NT2/D1 (cell line): Measurements from ENCODE around the gene SMOC2.

Experiments used
- SUZ12 ChIP-seq: IDR thresholded peaks from 2 replicates; pipeline ENCODE4 v1.6.1; 2011; ENCODE audit not compliant: insufficient read length, insufficient read depth; ENCODE audit errors: extremely low read depth
- YY1 ChIP-seq: IDR thresholded peaks from 2 replicates; pipeline ENCODE4 v1.6.1; 2011; ENCODE audit not compliant: insufficient read length, insufficient read depth
- ZNF274 ChIP-seq: IDR thresholded peaks from 2 replicates; pipeline ENCODE4 v1.6.1; 2011; ENCODE audit warnings: mild to moderate bottlenecking, low read depth, low read length

GRCh38 chr6:168575346-168576098 is 134.5 kb downstream of the SMOC2 start:
- TF ChIP-seq YY1 (no peak), SUZ12 (no peak), ZNF274 (no peak)
